HCT116 (cell line): Measurements from ENCODE around the gene CAMK2D. TPM values are rescaled to one million over a fixed set of nuclear protein-coding genes. Genes with fewer than 3 reads are reported as not detected.

Source experiments
- ATAC-seq: fragments of 200-7000 bp; cut with Tn5 transposase; 2 replicates; pipeline ENCODE4 v1.9.1; 2020; ENCODE audit warnings: mild to moderate bottlenecking, moderate library complexity
- BruUV-seq: library from RNA; stranded (reverse); fragments of 400-500 nt; replicated peaks from 2 replicates; lab custom pipeline; 2021; lab: Mats Ljungman, UMichigan
- CTCF ChIA-PET: fragments of 300-600 bp; sonication (Branson Sonifier 250); formaldehyde crosslinking; loops from one replicate; lab custom pipeline; 2021; ENCODE audit warnings: antibody characterized with exemption; lab: Charles Lee
- POLR2A ChIA-PET: fragments of 300-600, 350-600 bp; sonication (Branson Sonifier 250); formaldehyde crosslinking; loops from one replicate; lab custom pipeline; 2021; ENCODE audit warnings: antibody characterized with exemption; lab: Charles Lee
- RAD21 ChIA-PET, 2 experiments: fragments of 300-600 bp; sonication (Branson Sonifier 250); formaldehyde crosslinking; loops; one replicate each; lab custom pipeline; 2023; ENCODE audit warnings: low total read pairs in 2 of 2; ENCODE audit not compliant: uncharacterized antibody in 2 of 2, unreplicated experiment in 2 of 2, low non-redundant PET in 1 of 2; lab: Charles Lee
- DNase-seq: peaks from one replicate; pipeline ENCODE4 v3.0.0-alpha.2; 2010; ENCODE audit warnings: low read depth, low spot score
- H2AFZ ChIP-seq: fragments of 200-600 bp; shearing (Covaris generic), sonication (generic); 2 replicates; pipeline ENCODE4 v1.6.1; 2017; ENCODE audit warnings: low read depth, mixed run types, mixed read lengths, antibody characterized with exemption, low read length; ENCODE audit not compliant: poor library complexity, severe bottlenecking
- H3K27ac ChIP-seq: 2 replicates; pipeline ENCODE4 v1.5.1; 2012; ENCODE audit warnings: low read depth, low read length
- H3K27me3 ChIP-seq: fragments of 200-600 bp; sonication (generic); 2 replicates; pipeline ENCODE4 v1.6.1; 2016; ENCODE audit warnings: mixed run types, low read length, mixed read lengths; ENCODE audit not compliant: insufficient read depth
- H3K36me3 ChIP-seq, 2 experiments: fragments of 200-500 bp in 1 of 2; fragments of 200-600 bp in 1 of 2; sonication (Bioruptor generic) in 1 of 2; sonication (generic) in 1 of 2; 2 replicates each; pipeline versions ENCODE4 v1.5.1 to v1.6.1; 2014 to 2016; ENCODE audit warnings: low read length in 2 of 2, inconsistent platforms in 1 of 2, mixed read lengths in 1 of 2, mixed run types in 1 of 2; ENCODE audit not compliant: insufficient read depth in 2 of 2, control insufficient read depth in 1 of 2
- H3K4me1 ChIP-seq, 2 experiments: fragments of 200-600 bp in 1 of 2; sonication (generic) in 1 of 2; 2 replicates each; pipeline versions ENCODE4 v1.5.1 to v1.6.1; 2012 to 2017; ENCODE audit warnings: low read length in 2 of 2, inconsistent platforms in 1 of 2, mild to moderate bottlenecking in 1 of 2, mixed read lengths in 1 of 2, mixed run types in 1 of 2, moderate library complexity in 1 of 2; ENCODE audit not compliant: insufficient read depth in 2 of 2, control insufficient read depth in 1 of 2
- H3K4me2 ChIP-seq: fragments of 200-600 bp; sonication (generic); 2 replicates; pipeline ENCODE4 v1.6.1; 2017; ENCODE audit warnings: mixed run types, low read length, mixed read lengths
- H3K4me3 ChIP-seq, 2 experiments: fragments of 200-600 bp in 1 of 2; sonication (generic) in 1 of 2; replicated peaks in 1 of 2; 2 replicates each; pipeline ENCODE4 v1.5.1; 2011 to 2016; ENCODE audit warnings: low read length in 2 of 2, control low read depth in 1 of 2, low read depth in 1 of 2, mild to moderate bottlenecking in 1 of 2, mixed read lengths in 1 of 2, mixed run types in 1 of 2
- H3K79me2 ChIP-seq: fragments of 200-600 bp; sonication (generic); 2 replicates; pipeline ENCODE4 v1.6.1; 2017; ENCODE audit warnings: mild to moderate bottlenecking, mixed run types, low read length, moderate library complexity, mixed read lengths; ENCODE audit not compliant: insufficient read depth
- H3K9ac ChIP-seq: fragments of 200-600 bp; sonication (generic); 2 replicates; pipeline ENCODE4 v1.6.1; 2016; ENCODE audit warnings: low read length, mixed read lengths
- H3K9me2 ChIP-seq: fragments of 200-600 bp; sonication (generic), shearing (Covaris generic); 2 replicates; pipeline ENCODE4 v1.6.1; 2017; ENCODE audit warnings: mixed run types, mild to moderate bottlenecking, moderate library complexity; ENCODE audit not compliant: insufficient read depth
- H3K9me3 ChIP-seq, 2 experiments: fragments of 200-500 bp in 1 of 2; fragments of 200-600 bp in 1 of 2; sonication (Bioruptor generic) in 1 of 2; sonication (generic) in 1 of 2; 2 replicates each; pipeline ENCODE4 v1.6.1; 2014 to 2017; ENCODE audit warnings: low read length in 2 of 2, mixed read lengths in 2 of 2, inconsistent platforms in 1 of 2, low read depth in 1 of 2, mild to moderate bottlenecking in 1 of 2, mixed run types in 1 of 2, moderate library complexity in 1 of 2; ENCODE audit not compliant: control insufficient read depth in 1 of 2, insufficient read depth in 1 of 2
- H4K20me1 ChIP-seq: fragments of 200-600 bp; sonication (generic), shearing (Covaris generic); 2 replicates; pipeline ENCODE4 v1.6.1; 2017; ENCODE audit warnings: mixed run types, mild to moderate bottlenecking, moderate library complexity; ENCODE audit not compliant: insufficient read depth
- CEBPB ChIP-seq: IDR thresholded peaks from 2 replicates; pipeline ENCODE4 v1.6.1; 2012; ENCODE audit warnings: low read depth
- CTCF ChIP-seq, 3 experiments: fragments of 200-600 bp in 1 of 3; sonication (generic) in 1 of 3; IDR thresholded peaks in 2 of 3; conservative IDR thresholded peaks in 1 of 3; 2 replicates each; pipeline ENCODE4 v1.5.1; 2012 to 2017; ENCODE audit warnings: low read depth in 2 of 3, low read length in 2 of 3, antibody characterized with exemption in 1 of 3, borderline replicate concordance in 1 of 3, control low read depth in 1 of 3, mild to moderate bottlenecking in 1 of 3, mixed read lengths in 1 of 3, mixed run types in 1 of 3, moderate library complexity in 1 of 3; ENCODE audit not compliant: insufficient read depth in 1 of 3
- EGR1 ChIP-seq: IDR thresholded peaks from 2 replicates; pipeline ENCODE4 v1.6.1; 2012; ENCODE audit warnings: low read depth
- ELF1 ChIP-seq: IDR thresholded peaks from 2 replicates; pipeline ENCODE4 v1.6.1; 2012; ENCODE audit warnings: low read depth, borderline replicate concordance
- EZH2phosphoT487 ChIP-seq: fragments of 200-600 bp; IDR thresholded peaks from 2 replicates; pipeline ENCODE4 v1.6.1; 2018; ENCODE audit warnings: antibody characterized with exemption, borderline replicate concordance
- FOSL1 ChIP-seq: IDR thresholded peaks from 2 replicates; pipeline ENCODE4 v1.6.1; 2012; ENCODE audit warnings: low read depth
- JUND ChIP-seq: IDR thresholded peaks from 2 replicates; pipeline ENCODE4 v1.6.1; 2012
- POLR2A ChIP-seq: IDR thresholded peaks from 2 replicates; pipeline ENCODE4 v1.7.0; 2011; ENCODE audit warnings: borderline replicate concordance; ENCODE audit not compliant: insufficient read depth, insufficient read length; ENCODE audit errors: extremely low read depth
- POLR2AphosphoS5 ChIP-seq: IDR thresholded peaks from 2 replicates; pipeline ENCODE4 v1.6.1; 2011; ENCODE audit warnings: mild to moderate bottlenecking, low read depth, low read length, moderate library complexity
- RAD21 ChIP-seq: IDR thresholded peaks from 2 replicates; pipeline ENCODE4 v1.6.1; 2012; ENCODE audit warnings: low read depth, mild to moderate bottlenecking
- SP1 ChIP-seq: IDR thresholded peaks from 2 replicates; pipeline ENCODE4 v1.6.1; 2012; ENCODE audit warnings: low read depth
- SRF ChIP-seq: IDR thresholded peaks from 2 replicates; pipeline ENCODE4 v1.6.1; 2012; ENCODE audit warnings: low read depth
- TCF7L2 ChIP-seq: IDR thresholded peaks from 2 replicates; pipeline ENCODE4 v1.7.0; 2011; ENCODE audit warnings: borderline replicate concordance, inconsistent platforms; ENCODE audit not compliant: insufficient read depth, insufficient read length; ENCODE audit errors: extremely low read depth
- ZFX ChIP-seq: fragments of 450-650 bp; IDR thresholded peaks from 2 replicates; pipeline ENCODE4 v1.6.1; 2017
- intact Hi-C: fragments of 100-400 bp; cut with micrococcal nuclease; formaldehyde crosslinking; loops from 2 replicates; pipeline ENCODE4 v1.10.0; 2022
- total RNA-seq: library from RNA; stranded (reverse); gene quantifications from one replicate; pipeline ENCODE4 v1.2.1, GENCODE V29; 2021; ENCODE audit not compliant: unreplicated experiment
- TF ChIP-seq, protein P1 (sequence below): IDR thresholded peaks from 2 replicates; pipeline ENCODE4 v1.6.1; 2012; ENCODE audit warnings: low read depth
- TF ChIP-seq, protein P2 (sequence below): IDR thresholded peaks from 2 replicates; pipeline ENCODE4 v1.6.1; 2012
- TF ChIP-seq, protein P3 (sequence below): IDR thresholded peaks from 2 replicates; pipeline ENCODE4 v1.6.1; 2011; ENCODE audit warnings: mild to moderate bottlenecking, low read length, moderate library complexity; ENCODE audit not compliant: insufficient replicate concordance; ENCODE audit errors: extremely low read depth
- TF ChIP-seq, protein P4 (sequence below): IDR thresholded peaks from 2 replicates; pipeline ENCODE4 v1.6.1; 2012

The CAMK2D gene
- total RNA-seq, 1 experiment from 2014 or later, result 67.0 TPM

- TF ChIP-seq, protein P1, sequence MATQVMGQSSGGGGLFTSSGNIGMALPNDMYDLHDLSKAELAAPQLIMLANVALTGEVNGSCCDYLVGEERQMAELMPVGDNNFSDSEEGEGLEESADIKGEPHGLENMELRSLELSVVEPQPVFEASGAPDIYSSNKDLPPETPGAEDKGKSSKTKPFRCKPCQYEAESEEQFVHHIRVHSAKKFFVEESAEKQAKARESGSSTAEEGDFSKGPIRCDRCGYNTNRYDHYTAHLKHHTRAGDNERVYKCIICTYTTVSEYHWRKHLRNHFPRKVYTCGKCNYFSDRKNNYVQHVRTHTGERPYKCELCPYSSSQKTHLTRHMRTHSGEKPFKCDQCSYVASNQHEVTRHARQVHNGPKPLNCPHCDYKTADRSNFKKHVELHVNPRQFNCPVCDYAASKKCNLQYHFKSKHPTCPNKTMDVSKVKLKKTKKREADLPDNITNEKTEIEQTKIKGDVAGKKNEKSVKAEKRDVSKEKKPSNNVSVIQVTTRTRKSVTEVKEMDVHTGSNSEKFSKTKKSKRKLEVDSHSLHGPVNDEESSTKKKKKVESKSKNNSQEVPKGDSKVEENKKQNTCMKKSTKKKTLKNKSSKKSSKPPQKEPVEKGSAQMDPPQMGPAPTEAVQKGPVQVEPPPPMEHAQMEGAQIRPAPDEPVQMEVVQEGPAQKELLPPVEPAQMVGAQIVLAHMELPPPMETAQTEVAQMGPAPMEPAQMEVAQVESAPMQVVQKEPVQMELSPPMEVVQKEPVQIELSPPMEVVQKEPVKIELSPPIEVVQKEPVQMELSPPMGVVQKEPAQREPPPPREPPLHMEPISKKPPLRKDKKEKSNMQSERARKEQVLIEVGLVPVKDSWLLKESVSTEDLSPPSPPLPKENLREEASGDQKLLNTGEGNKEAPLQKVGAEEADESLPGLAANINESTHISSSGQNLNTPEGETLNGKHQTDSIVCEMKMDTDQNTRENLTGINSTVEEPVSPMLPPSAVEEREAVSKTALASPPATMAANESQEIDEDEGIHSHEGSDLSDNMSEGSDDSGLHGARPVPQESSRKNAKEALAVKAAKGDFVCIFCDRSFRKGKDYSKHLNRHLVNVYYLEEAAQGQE, result no peak
- no peak for TF ChIP-seq JUND
- TF ChIP-seq RAD21, result no peak
- TF ChIP-seq FOSL1, result no peak
- no peak for TF ChIP-seq TCF7L2
- TF ChIP-seq SRF, result no peak
- no peak for TF ChIP-seq EZH2phosphoT487
- no peak for TF ChIP-seq ELF1
Measured at GRCh38 chr4:113674733-113675132, 86.8 kb downstream of the CAMK2D start (continued).

DNA sequence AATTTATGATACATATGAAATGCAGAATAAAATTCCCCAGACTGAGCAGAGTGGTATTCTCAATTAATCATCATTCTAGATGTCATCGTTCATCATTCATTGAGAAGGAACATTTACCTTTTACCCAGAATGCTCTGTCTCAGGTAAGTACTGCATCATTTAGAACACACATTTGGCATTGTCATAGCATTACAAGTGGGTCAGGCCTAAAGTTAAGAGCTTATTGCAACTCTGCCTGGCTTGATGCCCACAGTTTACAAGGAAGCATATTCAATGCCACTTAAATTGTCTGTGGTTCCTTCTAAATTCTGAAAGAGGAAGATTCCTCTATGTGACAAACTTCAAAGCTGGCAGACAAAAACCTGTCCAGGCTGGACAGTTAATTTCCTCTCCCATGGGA is 87.3 kb downstream of the CAMK2D start:
- Histone ChIP-seq H3K9ac (no peak overlapping the region), H3K4me2 (no peak overlapping the region), H3K4me3 (no peak overlapping the region), H3K36me3 (no peaks in the 10 kb centered on the region), H3K9me2 (no peaks in the 10 kb centered on the region), H3K27ac (no peak overlapping the region), H3K79me2 (no peaks in the 10 kb centered on the region), H3K4me1 (peaks cover 18 to 19% of the 10 kb centered on the region in 2 experiments; a peak in 3 of 4 replicates), H3K27me3 (no peaks in the 10 kb centered on the region), H2AFZ (no peak overlapping the region), H3K9me3 (no peaks in the 10 kb centered on the region), H4K20me1 (no peaks in the 10 kb centered on the region)
- intact Hi-C loops, result no loop called here
- POLR2A ChIA-PET, result interaction anchor here (1.2 kb wide), 1 partner anchor 303 kb away, joined by 4 read pairs; no protein-coding TSS in a partner anchor
- DNase-seq (no peak), ATAC-seq (no peak)
- RAD21 ChIA-PET, result no interaction called here
- CTCF ChIA-PET, result no interaction called here
- no TSS peak for BruUV-seq
- TF ChIP-seq CEBPB (no peak), CTCF (IDR thresholded peaks at IDR 0.05 in 2 of 3, conservative IDR thresholded peaks at IDR 0.05 in 1 of 3; ENCODE audit: borderline replicate concordance in 1 of 3, insufficient read depth in 1 of 3, low read depth in 2 of 3, low read length in 2 of 3) (no peak), EGR1 (no peak), JUND (no peak), RAD21 (no peak), SRF (no peak), ZFX (no peak), SP1 (no peak), ELF1 (no peak), TCF7L2 (no peak), FOSL1 (no peak), EZH2phosphoT487 (no peak), POLR2A (no peak), POLR2AphosphoS5 (no peak)
- TF ChIP-seq, protein P2, sequence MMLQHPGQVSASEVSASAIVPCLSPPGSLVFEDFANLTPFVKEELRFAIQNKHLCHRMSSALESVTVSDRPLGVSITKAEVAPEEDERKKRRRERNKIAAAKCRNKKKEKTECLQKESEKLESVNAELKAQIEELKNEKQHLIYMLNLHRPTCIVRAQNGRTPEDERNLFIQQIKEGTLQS, result no peak
- TF ChIP-seq, protein P3, sequence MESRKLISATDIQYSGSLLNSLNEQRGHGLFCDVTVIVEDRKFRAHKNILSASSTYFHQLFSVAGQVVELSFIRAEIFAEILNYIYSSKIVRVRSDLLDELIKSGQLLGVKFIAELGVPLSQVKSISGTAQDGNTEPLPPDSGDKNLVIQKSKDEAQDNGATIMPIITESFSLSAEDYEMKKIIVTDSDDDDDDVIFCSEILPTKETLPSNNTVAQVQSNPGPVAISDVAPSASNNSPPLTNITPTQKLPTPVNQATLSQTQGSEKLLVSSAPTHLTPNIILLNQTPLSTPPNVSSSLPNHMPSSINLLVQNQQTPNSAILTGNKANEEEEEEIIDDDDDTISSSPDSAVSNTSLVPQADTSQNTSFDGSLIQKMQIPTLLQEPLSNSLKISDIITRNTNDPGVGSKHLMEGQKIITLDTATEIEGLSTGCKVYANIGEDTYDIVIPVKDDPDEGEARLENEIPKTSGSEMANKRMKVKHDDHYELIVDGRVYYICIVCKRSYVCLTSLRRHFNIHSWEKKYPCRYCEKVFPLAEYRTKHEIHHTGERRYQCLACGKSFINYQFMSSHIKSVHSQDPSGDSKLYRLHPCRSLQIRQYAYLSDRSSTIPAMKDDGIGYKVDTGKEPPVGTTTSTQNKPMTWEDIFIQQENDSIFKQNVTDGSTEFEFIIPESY, result no peak
- TF ChIP-seq, protein P4, sequence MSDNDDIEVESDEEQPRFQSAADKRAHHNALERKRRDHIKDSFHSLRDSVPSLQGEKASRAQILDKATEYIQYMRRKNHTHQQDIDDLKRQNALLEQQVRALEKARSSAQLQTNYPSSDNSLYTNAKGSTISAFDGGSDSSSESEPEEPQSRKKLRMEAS, result no peak
